Choroid plexus epithelial cell (primary cell): Measurements from ENCODE around the gene CMTM1.
"Not testable (repeated sequence)": the region's sequence is repeated elsewhere in the genome, so short reads cannot be mapped to it uniquely, and the experiment has no call there.

Experiments used
- DNase-seq: peaks from one replicate; pipeline ENCODE4 v3.0.0-alpha.2; 2010; ENCODE audit warnings: low read depth
- H3K4me3 ChIP-seq: 2 replicates; pipeline ENCODE4 v1.5.1; 2011; ENCODE audit warnings: low read depth, mild to moderate bottlenecking, control low read depth, low read length, moderate library complexity
- CTCF ChIP-seq: conservative IDR thresholded peaks from 2 replicates; pipeline ENCODE4 v1.5.1; 2011; ENCODE audit warnings: low read depth, mild to moderate bottlenecking, control low read depth, inconsistent platforms, low read length, moderate library complexity

Gene CMTM1

DNA sequence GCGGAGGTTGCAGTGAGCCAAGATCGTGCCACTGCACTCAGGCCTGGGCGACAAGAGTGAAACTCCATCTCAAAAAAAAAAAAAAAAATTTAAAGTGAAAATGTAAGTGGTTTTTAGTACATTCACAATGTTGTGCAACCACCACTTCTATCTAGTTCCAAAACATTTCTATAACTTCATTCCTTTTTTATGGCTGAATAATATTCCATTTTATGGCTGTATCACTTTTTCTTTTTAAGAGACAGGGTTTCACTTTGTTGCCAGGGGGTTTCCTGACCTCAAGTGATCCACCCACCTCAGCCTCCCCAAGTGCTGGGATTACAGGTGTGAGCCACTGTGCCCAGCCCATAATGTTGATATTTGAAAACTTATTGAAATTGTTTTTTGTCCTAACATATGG lies 26.6 kb downstream of the CMTM1 start:
- DNase-seq, result no peak
- no peak for TF ChIP-seq CTCF
- H3K4me3 ChIP-seq, result no peak overlapping the region

DNA sequence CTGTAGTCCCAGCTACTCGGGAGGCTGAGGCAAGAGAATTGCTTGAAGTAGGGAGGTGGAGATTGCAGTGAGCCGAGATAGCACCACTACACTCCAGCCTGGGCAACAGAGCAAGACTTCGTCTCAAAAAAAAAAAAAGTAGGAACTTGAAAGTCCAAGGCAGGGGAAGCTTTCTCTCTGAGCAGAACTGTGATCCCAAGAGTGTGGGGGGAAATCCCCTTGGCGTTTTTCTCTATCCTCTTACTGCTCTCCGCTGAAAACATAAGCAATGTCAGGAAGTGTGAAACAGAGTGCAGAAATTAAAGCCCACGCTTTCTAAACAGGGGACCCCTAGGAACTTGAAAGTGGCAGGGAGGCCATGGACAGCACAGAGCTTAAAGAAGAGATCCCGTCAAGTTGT lies 28.5 kb downstream of the CMTM1 start:
- TF ChIP-seq CTCF, result no peak
- DNase-seq, result no peak
- H3K4me3 ChIP-seq, result no peak overlapping the region

DNA sequence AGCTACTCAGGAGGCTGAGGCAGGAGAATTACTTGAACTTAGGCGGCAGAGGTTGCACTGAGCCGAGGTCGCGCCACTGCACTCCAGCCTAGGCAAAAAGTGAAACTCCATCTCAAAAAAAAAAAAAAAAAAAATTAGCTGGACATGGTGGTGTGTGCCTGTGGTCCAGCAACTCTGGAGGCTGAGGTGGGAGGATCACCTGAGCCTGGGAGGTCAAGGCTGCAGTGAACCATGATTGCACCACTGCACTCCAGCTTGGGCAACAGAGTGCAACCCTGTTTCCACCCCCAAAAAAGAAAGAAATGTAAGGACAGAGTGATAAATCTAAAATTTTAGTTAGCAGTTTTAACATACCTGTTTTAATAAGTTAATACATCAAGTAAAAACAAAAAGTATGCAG lies 30.3 kb downstream of the CMTM1 start:
- DNase-seq, H3K4me3 ChIP-seq: not testable (repeated sequence)

DNA sequence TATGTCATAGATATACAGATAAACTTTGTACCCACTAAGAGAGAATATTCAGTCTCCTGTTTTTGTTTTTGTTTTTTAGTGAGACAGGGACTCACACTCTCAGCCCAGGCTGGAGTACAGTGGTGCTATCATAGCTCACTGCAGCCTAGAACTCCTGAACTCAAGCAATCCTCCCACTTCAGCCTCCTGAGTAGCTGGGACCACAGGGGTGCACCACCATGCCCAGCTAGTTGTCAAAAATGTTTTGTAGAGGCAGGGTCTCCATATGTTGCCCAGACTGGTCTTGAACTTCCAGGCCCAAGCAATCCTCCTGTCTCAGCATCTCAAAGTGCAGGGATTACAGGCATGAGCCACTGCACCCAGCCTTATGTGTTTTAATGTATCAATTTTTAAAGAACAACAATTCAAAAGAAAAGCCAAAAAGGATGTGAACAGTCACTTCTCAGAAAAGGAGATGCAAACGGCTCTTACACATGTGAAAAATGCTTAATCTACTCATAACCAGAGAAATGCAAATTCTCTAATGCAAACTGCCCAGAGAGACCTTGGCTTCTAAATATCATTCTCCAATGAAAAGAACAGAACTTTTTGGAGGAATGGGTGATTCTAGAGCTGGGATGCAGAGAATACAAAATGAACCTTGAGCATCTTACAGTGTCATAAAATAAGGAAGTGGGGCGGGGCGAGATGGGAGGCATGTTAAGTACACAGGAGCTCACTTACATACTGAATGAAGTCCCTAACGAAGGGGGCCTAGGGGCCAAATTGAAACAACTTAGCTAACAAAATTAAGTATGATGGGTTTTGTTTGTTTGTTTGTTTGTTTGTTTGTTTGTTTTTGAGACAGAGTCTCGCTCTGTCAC lies 31.0 kb downstream of the CMTM1 start:
- no peak for DNase-seq
- no peak overlapping the region for H3K4me3 ChIP-seq
- TF ChIP-seq CTCF, result no peak

- no peak for DNase-seq
- H3K4me3 ChIP-seq, result no peak overlapping the region
- TF ChIP-seq CTCF, result no peak
Measured at GRCh38 chr16:66598111-66598510, 31.9 kb downstream of the CMTM1 start.

DNA sequence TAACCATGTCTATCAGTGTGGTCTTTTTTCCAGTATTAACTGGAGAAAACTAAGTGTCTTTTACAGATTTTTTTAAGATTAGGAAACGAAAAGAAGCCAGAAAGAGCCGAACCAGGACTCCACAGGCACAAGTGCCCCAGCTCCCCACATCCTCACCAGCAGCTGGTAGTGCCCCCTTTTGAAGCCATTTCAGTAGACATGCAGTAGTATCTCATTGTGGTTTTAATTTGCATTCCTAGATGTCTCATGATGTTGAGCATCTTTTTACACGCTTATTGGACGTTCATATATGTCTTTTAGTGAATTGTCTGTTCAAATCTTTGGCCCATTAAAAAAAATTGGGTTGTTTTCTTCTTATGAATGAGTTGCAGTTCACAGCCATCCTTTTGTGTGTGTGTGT lies 33.5 kb downstream of the CMTM1 start:
- no peak for TF ChIP-seq CTCF
- H3K4me3 ChIP-seq, result no peak overlapping the region
- DNase-seq, result no peak

GRCh38 chr16:66600477-66600876 lies 34.2 kb downstream of the CMTM1 start:
- no peak overlapping the region for H3K4me3 ChIP-seq
- no peak for DNase-seq
- no peak for TF ChIP-seq CTCF
